Fibroblast of skin of right biceps (primary cell): ENCODE measurements around the gene TRMU.
"Not testable (repeated sequence)": the region's sequence is repeated elsewhere in the genome, so short reads cannot be mapped to it uniquely, and the experiment has no call there.

Experiments
- DNase-seq: peaks from one replicate; pipeline ENCODE4 v3.0.0-alpha.2; 2013

Gene TRMU

DNA sequence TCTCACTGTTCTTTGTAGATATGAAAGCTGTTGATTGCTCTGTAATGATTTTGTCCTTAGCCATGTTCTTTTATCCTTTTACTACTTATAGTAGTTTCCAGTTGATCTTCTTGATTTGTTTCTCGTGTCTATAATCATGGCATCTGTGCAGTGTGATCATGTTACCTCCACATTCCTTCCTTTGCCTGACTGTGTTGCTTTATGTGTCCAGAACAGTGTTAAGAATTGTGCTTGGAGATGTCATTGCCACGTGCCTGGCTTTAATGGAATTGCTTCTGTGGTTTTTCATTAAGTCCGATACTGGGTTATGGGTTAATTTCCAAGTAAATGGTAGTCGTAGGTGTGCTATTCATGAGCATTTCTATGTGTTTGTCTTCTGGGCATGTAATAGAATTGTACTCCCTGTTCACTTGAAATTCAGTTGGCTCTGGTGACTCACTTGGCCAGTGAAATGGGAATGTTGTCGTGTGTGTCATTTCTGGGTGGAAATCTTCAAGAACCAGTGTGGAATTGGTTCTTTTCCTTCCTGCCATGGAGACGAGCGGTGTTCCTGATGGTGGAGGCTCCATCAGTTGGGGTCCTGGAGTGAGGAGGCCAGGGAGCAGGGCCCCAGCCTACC, 32.1 kb upstream of the TRMU start:
- DNase-seq: peak; percentile 28

- no peak for DNase-seq
Observed at GRCh38 chr22:46308283-46308988, 27.1 kb upstream of the TRMU start.

- DNase-seq: no peak
Observed at GRCh38 chr22:46309526-46310085, 25.9 kb upstream of the TRMU start.

- no peak for DNase-seq
Observed at GRCh38 chr22:46312056-46312455, 23.5 kb upstream of the TRMU start.

DNA sequence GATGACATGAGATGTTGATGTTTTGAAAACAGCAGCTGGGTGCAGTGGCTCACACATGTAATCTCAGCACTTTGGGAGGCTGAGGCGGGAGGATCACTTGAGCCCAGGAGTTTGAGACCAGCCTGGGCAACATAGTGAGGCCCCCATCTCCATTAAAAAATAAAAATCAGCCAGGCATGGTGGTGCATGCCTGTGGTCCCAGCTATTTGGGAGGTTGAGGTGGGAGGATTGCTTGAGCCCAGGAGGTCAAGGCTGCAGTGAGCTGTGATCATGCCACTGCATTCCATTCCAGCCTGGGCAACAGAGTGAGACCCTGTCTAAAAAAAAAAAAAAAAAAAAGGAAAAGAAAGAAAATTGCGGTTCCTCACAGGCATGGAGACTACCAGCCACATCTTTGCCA, 22.7 kb upstream of the TRMU start:
- not testable (repeated sequence) for DNase-seq

GRCh38 chr22:46315976-46316375, 19.5 kb upstream of the TRMU start:
- no peak for DNase-seq

GRCh38 chr22:46317646-46318045, 17.9 kb upstream of the TRMU start:
- DNase-seq: no peak

- DNase-seq: no peak
Observed at GRCh38 chr22:46318576-46318975, 16.9 kb upstream of the TRMU start.

- no peak for DNase-seq
Observed at GRCh38 chr22:46319319-46319718, 16.2 kb upstream of the TRMU start.

DNA sequence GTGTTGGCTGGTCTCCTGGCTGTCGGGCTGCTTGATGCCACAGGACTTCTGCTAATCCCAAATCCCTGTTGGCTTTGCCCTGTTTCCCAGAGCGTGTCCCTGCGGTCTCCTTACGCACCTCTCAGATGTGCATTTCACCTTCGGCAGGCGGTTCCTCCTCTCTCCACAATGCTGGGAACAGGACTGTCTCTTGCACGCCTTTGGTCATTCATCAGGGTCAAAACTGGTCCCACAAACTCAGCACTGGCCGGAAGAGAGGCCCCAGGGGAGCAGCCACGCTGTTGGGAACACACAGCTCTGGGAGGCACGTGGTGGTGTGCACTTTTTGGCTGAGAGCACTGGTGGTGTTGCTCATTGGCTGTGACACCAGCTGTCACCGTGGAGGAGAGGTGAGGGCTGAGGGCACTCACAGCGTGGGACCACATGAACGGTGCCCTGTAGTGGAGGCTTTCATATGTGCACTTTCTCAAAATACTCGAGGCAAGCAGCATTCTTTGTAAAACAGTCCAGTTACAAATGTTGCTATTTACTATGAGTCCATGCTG, 15.3 kb upstream of the TRMU start:
- DNase-seq: no peak

GRCh38 chr22:46320716-46321386, 14.7 kb upstream of the TRMU start:
- DNase-seq: no peak

- DNase-seq: no peak
Observed at GRCh38 chr22:46322711-46323110, 12.8 kb upstream of the TRMU start.

- DNase-seq: no peak
Observed at GRCh38 chr22:46323162-46323561, 12.4 kb upstream of the TRMU start.

DNA sequence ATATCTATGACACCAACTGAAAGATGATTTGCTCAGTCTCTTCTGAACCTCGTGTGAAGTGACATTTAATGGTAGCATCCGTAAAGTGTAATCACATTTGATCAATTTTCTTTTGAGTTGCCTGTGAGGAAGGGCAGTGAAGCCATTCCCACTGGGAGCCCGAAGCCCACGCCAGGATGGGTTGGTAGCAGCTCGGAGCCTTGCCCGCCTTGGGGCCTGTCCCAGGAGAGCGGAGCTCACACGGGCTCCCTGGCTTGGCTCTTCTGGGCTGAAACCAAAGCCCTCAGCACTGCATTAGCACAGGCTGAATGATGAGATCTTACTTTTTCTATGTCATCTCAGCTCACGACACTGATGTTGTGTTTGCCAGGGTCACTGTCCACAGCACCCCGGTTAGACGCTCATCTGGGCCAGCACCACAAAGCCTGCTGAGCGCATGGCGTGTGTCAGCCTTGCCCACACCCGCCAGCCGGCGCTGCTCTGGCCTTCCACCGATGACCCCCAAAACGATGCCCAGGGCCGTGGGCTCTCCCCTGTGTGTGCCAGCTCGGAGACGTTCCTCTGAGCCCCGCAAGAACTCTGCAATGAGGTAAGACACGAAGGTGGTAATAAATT, 9.3 kb upstream of the TRMU start:
- DNase-seq: no peak

GRCh38 chr22:46327691-46328465, 7.6 kb upstream of the TRMU start:
- DNase-seq: no peak

DNA sequence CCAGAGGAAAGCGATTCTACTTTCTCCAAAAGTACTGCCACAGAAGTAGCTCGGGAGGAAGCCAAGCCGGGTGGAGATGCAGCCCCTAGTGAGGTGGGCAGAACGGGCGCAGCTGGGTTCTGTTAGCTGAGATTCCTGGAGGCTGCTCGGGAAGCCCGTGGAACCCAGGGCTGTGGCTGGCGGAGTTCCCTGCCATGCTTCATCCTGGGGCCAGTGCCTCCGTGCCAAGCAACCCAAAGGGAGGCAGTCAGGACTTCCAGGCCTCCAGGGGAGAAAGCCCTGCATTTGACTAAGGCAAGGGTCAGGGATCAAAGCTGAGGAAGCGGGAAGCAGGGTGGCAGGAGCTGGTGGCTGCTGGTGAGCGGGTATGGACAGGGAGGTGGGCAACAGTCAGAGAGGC, 6.7 kb upstream of the TRMU start:
- no peak for DNase-seq

- DNase-seq: no peak
Observed at GRCh38 chr22:46329616-46330015, 5.9 kb upstream of the TRMU start.

- no peak for DNase-seq
Observed at GRCh38 chr22:46330426-46330825, 5.1 kb upstream of the TRMU start.

DNA sequence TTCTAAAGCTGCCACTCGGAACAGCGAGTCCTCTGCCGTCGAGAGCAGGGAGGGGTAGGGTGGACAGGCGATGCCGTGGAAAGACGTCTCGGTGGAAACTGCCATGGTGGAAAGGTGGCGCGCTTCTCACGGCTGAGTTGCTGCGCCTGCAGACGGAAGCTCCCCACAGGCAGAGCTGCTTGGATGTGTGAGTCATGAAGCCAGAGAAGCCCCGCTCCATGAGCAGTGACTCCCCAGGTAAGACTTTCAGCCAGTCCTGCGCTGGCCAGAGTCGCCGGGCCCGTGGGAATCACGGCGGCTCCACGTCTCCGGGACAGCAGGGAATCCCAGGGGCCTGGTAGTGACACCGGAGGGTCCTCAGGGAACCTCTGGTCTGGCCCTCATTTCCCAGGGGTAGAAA, 4.0 kb upstream of the TRMU start:
- no peak for DNase-seq

- peak; percentile 4 for DNase-seq
Observed at GRCh38 chr22:46336119-46337078, 885 bp downstream of the TRMU start.

GRCh38 chr22:46337870-46338269, 2.4 kb downstream of the TRMU start:
- no peak for DNase-seq
